Memory B cell (primary cell): ENCODE measurements around the gene ROBO2.
"Not testable (repeated sequence)": the region's sequence is repeated elsewhere in the genome, so short reads cannot be mapped to it uniquely, and the experiment has no call there.

Source experiments
- ATAC-seq: fragments of 150-1000 bp; cut with Tn5 transposase; 2 replicates; pipeline ENCODE4 v1.10.0; 2021; ENCODE audit warnings: low read depth, mild to moderate bottlenecking, moderate library complexity
- DNase-seq, 2 donors: peaks; one replicate each; pipeline ENCODE4 v3.0.0; 2022; ENCODE audit warnings: low spot score in 2 of 2
- H3K27ac Mint-ChIP-seq: one replicate; pipeline ENCODE4 v1.8.0; 2022; ENCODE audit warnings: mild to moderate bottlenecking, moderate library complexity, mixed read lengths
- H3K27me3 Mint-ChIP-seq: one replicate; pipeline ENCODE4 v1.8.0; 2022; ENCODE audit warnings: mixed read lengths
- H3K36me3 Mint-ChIP-seq: one replicate; pipeline ENCODE4 v1.8.0; 2022; ENCODE audit warnings: mild to moderate bottlenecking, mixed read lengths
- H3K4me1 Mint-ChIP-seq: one replicate; pipeline ENCODE4 v1.8.0; 2022; ENCODE audit warnings: mixed read lengths
- H3K4me3 Mint-ChIP-seq: one replicate; pipeline ENCODE4 v1.8.0; 2022; ENCODE audit warnings: mild to moderate bottlenecking, moderate library complexity, mixed read lengths
- H3K9me3 Mint-ChIP-seq: one replicate; pipeline ENCODE4 v1.8.0; 2022; ENCODE audit warnings: mixed read lengths

ROBO2 gene

GRCh38 chr3:77404871-77405270 is 365.0 kb downstream of the ROBO2 start:
- Mint-ChIP-seq H3K36me3 (no peaks in the 10 kb centered on the region), H3K9me3 (peaks cover 2% of the 10 kb centered on the region), H3K4me3 (no peak overlapping the region), H3K27me3 (no peaks in the 10 kb centered on the region), H3K4me1 (no peaks in the 10 kb centered on the region), H3K27ac (no peak overlapping the region)
- DNase-seq, result no peak
- no peak for ATAC-seq

GRCh38 chr3:77407441-77407840 is 367.5 kb downstream of the ROBO2 start:
- DNase-seq (no peak), ATAC-seq (no peak)
- no peaks in the 10 kb centered on the region for H3K4me1 Mint-ChIP-seq
- no peak overlapping the region for H3K4me3 Mint-ChIP-seq
- H3K27ac Mint-ChIP-seq, result no peak overlapping the region
- peaks cover 1% of the 10 kb centered on the region for H3K9me3 Mint-ChIP-seq
- H3K36me3 Mint-ChIP-seq, result no peaks in the 10 kb centered on the region
- no peaks in the 10 kb centered on the region for H3K27me3 Mint-ChIP-seq

GRCh38 chr3:77410334-77410733 is 370.4 kb downstream of the ROBO2 start:
- H3K36me3 Mint-ChIP-seq, H3K27me3 Mint-ChIP-seq, H3K27ac Mint-ChIP-seq, H3K4me3 Mint-ChIP-seq, H3K4me1 Mint-ChIP-seq, ATAC-seq, DNase-seq: not testable (repeated sequence)
- H3K9me3 Mint-ChIP-seq, result peaks cover 12% of the 10 kb centered on the region

GRCh38 chr3:77411334-77411733 is 371.4 kb downstream of the ROBO2 start:
- Mint-ChIP-seq H3K4me1 (no peaks in the 10 kb centered on the region), H3K4me3 (no peak overlapping the region), H3K27me3 (no peaks in the 10 kb centered on the region), H3K9me3 (peaks cover 12% of the 10 kb centered on the region), H3K27ac (no peak overlapping the region), H3K36me3 (no peaks in the 10 kb centered on the region)
- no peak for ATAC-seq
- no peak for DNase-seq

DNA sequence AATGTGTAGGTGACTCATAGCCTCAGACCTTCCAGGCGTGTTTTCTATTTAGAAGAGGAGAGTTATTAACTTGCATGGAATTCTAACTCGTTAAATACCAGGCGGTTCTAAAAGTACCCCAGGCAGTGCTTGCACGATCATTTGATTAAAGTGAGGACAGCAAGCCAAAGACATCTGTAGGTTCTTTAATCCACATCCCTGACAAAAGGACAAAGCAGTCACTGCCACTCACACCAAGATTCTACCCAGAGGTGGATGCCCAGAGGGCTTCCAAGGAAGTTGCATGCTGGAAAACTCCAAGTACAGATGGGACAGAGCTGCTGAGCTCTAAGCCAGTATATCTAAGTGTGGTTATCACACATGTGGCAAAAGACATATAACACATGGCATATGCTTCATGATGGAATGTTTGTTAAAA is 372.1 kb downstream of the ROBO2 start:
- DNase-seq (no peak), ATAC-seq (no peak)
- no peak overlapping the region for H3K27ac Mint-ChIP-seq
- H3K36me3 Mint-ChIP-seq, result no peaks in the 10 kb centered on the region
- H3K9me3 Mint-ChIP-seq, result peaks cover 12% of the 10 kb centered on the region
- H3K27me3 Mint-ChIP-seq, result no peaks in the 10 kb centered on the region
- no peaks in the 10 kb centered on the region for H3K4me1 Mint-ChIP-seq
- H3K4me3 Mint-ChIP-seq, result no peak overlapping the region

DNA sequence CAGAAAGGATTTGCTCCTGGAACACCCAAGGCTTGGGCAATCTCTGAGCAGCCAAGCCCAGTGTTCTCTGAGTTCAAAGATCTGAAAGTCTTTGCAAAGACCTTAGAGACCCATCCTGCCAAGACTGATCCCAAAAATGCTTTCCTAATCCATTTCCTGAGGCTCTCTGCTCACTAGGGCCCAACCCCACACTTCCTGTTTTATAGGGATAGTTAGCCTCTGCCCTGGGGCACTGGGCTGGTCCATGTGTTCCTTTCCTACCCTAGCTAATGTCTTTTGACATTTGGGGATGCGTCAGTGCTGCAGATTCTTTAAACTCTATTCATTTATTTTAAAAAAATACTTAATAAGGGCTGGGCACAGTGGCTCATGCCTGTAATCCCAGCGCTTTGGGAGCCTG is 372.7 kb downstream of the ROBO2 start:
- no peak overlapping the region for H3K4me3 Mint-ChIP-seq

GRCh38 chr3:77414881-77415280 is 375.0 kb downstream of the ROBO2 start:
- Mint-ChIP-seq H3K36me3 (no peaks in the 10 kb centered on the region), H3K9me3 (peaks cover 12% of the 10 kb centered on the region), H3K4me3 (no peak overlapping the region), H3K4me1 (no peaks in the 10 kb centered on the region), H3K27ac (no peak overlapping the region), H3K27me3 (no peaks in the 10 kb centered on the region)
- ATAC-seq (no peak), DNase-seq (no peak)

More for the DNA sequence above, 372.7 kb downstream of the ROBO2 start:
- DNase-seq (no peak), ATAC-seq (no peak)
- Mint-ChIP-seq H3K9me3 (peaks cover 12% of the 10 kb centered on the region), H3K27me3 (no peaks in the 10 kb centered on the region), H3K36me3 (no peaks in the 10 kb centered on the region), H3K27ac (no peak overlapping the region), H3K4me1 (no peaks in the 10 kb centered on the region)

GRCh38 chr3:77420336-77420735 is 380.4 kb downstream of the ROBO2 start:
- Mint-ChIP-seq H3K4me1 (no peaks in the 10 kb centered on the region), H3K27ac (no peak overlapping the region), H3K27me3 (no peaks in the 10 kb centered on the region), H3K9me3 (peaks cover 2% of the 10 kb centered on the region), H3K36me3 (no peaks in the 10 kb centered on the region), H3K4me3 (no peak overlapping the region)
- DNase-seq (no peak), ATAC-seq (no peak)

GRCh38 chr3:77421916-77422315 is 382.0 kb downstream of the ROBO2 start:
- Mint-ChIP-seq H3K4me3 (no peak overlapping the region), H3K36me3 (no peaks in the 10 kb centered on the region), H3K27me3 (no peaks in the 10 kb centered on the region), H3K9me3 (peaks cover 10% of the 10 kb centered on the region), H3K27ac (no peak overlapping the region), H3K4me1 (no peaks in the 10 kb centered on the region)
- no peak for ATAC-seq
- DNase-seq, result no peak

DNA sequence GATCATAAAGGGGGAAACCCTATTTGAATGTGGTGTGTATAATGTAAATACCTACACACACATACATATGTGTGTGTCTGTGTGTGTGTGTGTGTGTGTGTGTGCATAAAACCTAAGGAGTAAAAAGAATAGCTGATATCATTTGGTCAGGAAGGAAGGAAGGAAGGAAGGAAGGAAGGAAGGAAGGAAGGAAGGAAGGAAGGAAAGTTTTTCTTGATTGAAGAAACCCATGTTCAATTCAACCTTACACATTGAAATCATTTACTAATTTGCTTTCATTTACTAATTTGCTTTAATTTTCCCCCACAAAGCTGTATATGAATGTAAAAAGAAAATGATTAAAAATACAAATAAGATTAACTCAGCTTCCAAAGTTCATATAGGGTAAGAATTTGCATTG is 386.6 kb downstream of the ROBO2 start:
- Mint-ChIP-seq H3K9me3 (peaks cover 10% of the 10 kb centered on the region), H3K4me1 (no peaks in the 10 kb centered on the region), H3K27me3 (no peaks in the 10 kb centered on the region), H3K36me3 (no peaks in the 10 kb centered on the region), H3K4me3 (no peak overlapping the region), H3K27ac (no peak overlapping the region)
- no peak for ATAC-seq
- DNase-seq, result no peak

DNA sequence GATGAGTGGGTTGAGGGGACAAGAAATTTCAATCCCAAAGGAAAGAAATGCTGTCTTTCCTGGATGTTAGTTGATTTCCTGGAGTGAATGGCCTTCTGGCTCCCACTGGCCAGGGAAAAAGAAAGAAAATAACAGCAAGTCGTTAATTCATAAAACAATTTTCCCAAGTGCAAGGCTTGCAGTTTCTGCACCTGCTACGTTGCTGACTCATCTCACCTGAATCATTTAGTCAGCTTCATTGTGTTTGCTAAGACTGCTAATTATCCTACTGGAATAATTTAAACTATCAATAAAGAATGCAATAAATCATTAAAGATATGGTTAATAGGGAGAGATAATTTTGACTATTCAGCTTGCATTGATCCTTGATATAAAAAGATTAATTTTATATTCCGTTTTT is 387.6 kb downstream of the ROBO2 start:
- Mint-ChIP-seq H3K36me3 (no peaks in the 10 kb centered on the region), H3K27me3 (no peaks in the 10 kb centered on the region), H3K27ac (no peak overlapping the region), H3K9me3 (peaks cover 10% of the 10 kb centered on the region), H3K4me3 (no peak overlapping the region), H3K4me1 (no peaks in the 10 kb centered on the region)
- no peak for DNase-seq
- ATAC-seq, result no peak

DNA sequence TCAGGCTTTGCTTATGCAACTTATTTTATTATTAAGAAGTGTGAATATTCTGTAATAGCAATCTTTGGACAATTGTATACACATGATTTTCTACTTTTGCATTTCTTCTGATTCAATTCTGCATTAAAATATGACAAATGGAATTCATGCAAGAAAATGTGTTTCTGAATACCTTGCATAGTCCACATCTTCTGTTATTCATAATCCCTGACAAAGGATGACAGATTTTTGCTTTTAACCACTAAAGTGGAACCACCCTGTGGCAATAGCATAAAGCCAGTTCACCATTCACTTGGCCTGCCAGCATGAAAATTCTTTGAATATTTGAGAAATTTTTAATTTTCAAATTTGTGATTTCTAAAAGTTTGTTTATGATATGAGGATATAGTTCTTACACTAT is 397.0 kb downstream of the ROBO2 start:
- Mint-ChIP-seq H3K9me3 (peaks cover 6% of the 10 kb centered on the region), H3K4me1 (no peaks in the 10 kb centered on the region), H3K27ac (no peak overlapping the region), H3K4me3 (no peak overlapping the region), H3K36me3 (no peaks in the 10 kb centered on the region), H3K27me3 (no peaks in the 10 kb centered on the region)
- DNase-seq (no peak), ATAC-seq (no peak)

- Mint-ChIP-seq H3K9me3 (peaks cover 1% of the 10 kb centered on the region), H3K27ac (no peak overlapping the region), H3K4me1 (no peaks in the 10 kb centered on the region), H3K27me3 (no peaks in the 10 kb centered on the region), H3K36me3 (no peaks in the 10 kb centered on the region), H3K4me3 (no peak overlapping the region)
- ATAC-seq, result no peak
- DNase-seq, result no peak
These were observed 406.2 kb downstream of the ROBO2 start for GRCh38 chr3:77446084-77446483.

DNA sequence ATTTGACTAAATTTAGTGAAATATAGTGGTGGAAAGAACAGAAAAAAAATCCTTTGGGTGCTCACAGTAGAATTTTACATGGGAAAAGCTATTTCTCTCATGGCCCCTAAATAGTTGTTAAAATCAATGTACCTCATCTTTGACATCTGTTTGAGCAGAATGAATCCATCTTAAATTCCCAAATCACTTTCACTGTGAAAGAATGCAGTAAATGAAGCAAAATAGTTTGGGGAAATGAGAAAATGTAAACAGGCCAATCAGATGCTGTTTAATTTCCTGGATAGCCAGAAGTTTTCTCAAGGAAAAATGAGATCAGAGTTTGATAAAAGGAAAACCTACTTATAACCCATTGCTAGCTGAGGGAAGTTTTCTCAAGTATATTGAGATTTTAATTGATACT is 406.9 kb downstream of the ROBO2 start:
- H3K36me3 Mint-ChIP-seq, result no peaks in the 10 kb centered on the region
- H3K27me3 Mint-ChIP-seq, result no peaks in the 10 kb centered on the region
- H3K9me3 Mint-ChIP-seq, result peaks cover 3% of the 10 kb centered on the region
- ATAC-seq (no peak), DNase-seq (no peak)
- no peaks in the 10 kb centered on the region for H3K4me1 Mint-ChIP-seq
- no peak overlapping the region for H3K4me3 Mint-ChIP-seq
- H3K27ac Mint-ChIP-seq, result no peak overlapping the region

DNA sequence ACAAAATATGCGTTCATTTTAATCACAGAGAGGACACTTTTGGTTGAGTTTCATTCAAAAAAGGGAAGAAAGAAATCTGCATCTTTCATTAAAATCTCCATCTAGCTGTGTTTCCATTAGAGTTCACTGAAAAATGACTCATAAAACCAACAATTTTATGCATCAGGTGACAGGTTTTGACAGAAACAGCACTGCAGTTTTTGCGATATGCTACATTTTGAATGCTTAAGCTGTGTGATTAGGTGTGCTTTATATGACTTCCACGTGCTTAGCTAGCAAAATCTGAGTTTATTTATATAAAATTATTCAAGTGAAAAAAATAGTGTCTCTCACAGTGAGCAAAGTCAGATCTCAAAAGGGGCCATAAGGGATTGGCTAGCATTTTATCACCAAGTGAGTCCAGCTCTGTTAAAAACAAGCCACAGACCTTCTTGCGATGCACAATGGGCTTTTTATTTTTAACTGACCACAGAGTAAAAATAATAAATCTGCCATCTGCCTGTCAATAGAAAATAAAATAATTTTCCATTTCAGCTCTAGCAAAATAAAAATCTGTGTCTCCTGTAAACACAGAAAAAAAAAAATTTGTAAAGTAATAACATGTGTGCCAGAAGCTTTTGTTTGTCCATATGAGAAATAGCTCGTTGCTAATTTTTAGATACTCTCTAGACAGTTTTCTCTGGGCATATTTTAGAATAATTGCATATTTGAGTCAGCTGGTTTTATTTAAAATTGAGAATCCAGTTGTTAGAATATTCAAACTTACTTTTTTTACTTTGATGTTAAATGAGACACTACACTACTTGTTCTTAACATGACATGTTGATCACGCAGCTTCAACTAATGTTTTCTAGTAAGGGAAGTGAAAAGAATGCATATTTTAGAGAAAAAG is 409.8 kb downstream of the ROBO2 start:
- Mint-ChIP-seq H3K4me1 (no peaks in the 10 kb centered on the region), H3K27ac (no peak overlapping the region), H3K36me3 (no peaks in the 10 kb centered on the region), H3K9me3 (peaks cover 3% of the 10 kb centered on the region), H3K4me3 (no peak overlapping the region), H3K27me3 (no peaks in the 10 kb centered on the region)
- ATAC-seq (no peak), DNase-seq (no peak)
